SK-N-SH treated with all-trans-retinoic acid at 6 μM for 48 hours (cell line): ENCODE results near the gene SH3RF2.

ENCODE experiments used
- ATAC-seq: fragments of 200-7000 bp; cut with Tn5 transposase; 3 replicates; pipeline ENCODE4 v1.9.1; 2020; ENCODE audit warnings: mild to moderate bottlenecking, moderate library complexity
- BACH2 ChIP-seq: fragments of 250-450 bp; sonication (Bioruptor Pico); IDR thresholded peaks from 2 replicates; pipeline ENCODE4 v1.9.0; 2021; ENCODE audit warnings: mild to moderate bottlenecking, borderline replicate concordance
- ESRRG ChIP-seq: fragments of 250-450 bp; sonication (Bioruptor Pico); IDR thresholded peaks from 2 replicates; pipeline ENCODE4 v1.6.1; 2021; ENCODE audit warnings: mild to moderate bottlenecking
- GLIS3 ChIP-seq: fragments of 250-450 bp; sonication (Bioruptor Pico); IDR thresholded peaks from 2 replicates; pipeline ENCODE4 v1.5.0; 2020; ENCODE audit warnings: mild to moderate bottlenecking, moderate library complexity
- ISL1 ChIP-seq: fragments of 250-450 bp; sonication (Bioruptor Pico); IDR thresholded peaks from 2 replicates; pipeline ENCODE4 v2.1.2; 2022; ENCODE audit warnings: mild to moderate bottlenecking, moderate library complexity
- OSR1 ChIP-seq: fragments of 250-450 bp; sonication (Bioruptor Pico); IDR thresholded peaks from 2 replicates; pipeline ENCODE4 v1.8.0; 2022; ENCODE audit warnings: moderate library complexity, mild to moderate bottlenecking, inconsistent platforms
- RARB ChIP-seq: fragments of 250-450 bp; sonication (Bioruptor Pico); IDR thresholded peaks from 2 replicates; pipeline ENCODE4 v1.8.0; 2021; ENCODE audit warnings: mild to moderate bottlenecking, moderate library complexity
- SNAI2 ChIP-seq: fragments of 250-450 bp; sonication (Bioruptor Pico); IDR thresholded peaks from 2 replicates; pipeline ENCODE4 v1.5.0; 2020; ENCODE audit warnings: mild to moderate bottlenecking, moderate library complexity
- TCF4 ChIP-seq: fragments of 250-450 bp; sonication (Bioruptor Pico); IDR thresholded peaks from 2 replicates; pipeline ENCODE4 v1.8.0; 2021; ENCODE audit warnings: mild to moderate bottlenecking, moderate library complexity, borderline replicate concordance
- TOX ChIP-seq: fragments of 250-450 bp; sonication (Bioruptor Pico); IDR thresholded peaks from 2 replicates; pipeline ENCODE4 v1.8.0; 2021; ENCODE audit warnings: mild to moderate bottlenecking, moderate library complexity, borderline replicate concordance
- ZC3H10 ChIP-seq: fragments of 250-450 bp; sonication (Bioruptor Pico); IDR thresholded peaks from 2 replicates; pipeline ENCODE4 v1.5.1; 2021; ENCODE audit warnings: mild to moderate bottlenecking, moderate library complexity
- ZFP3 ChIP-seq: fragments of 250-450 bp; sonication (Bioruptor Pico); IDR thresholded peaks from 2 replicates; pipeline ENCODE4 v1.5.0; 2020; ENCODE audit warnings: mild to moderate bottlenecking, moderate library complexity
- ZFP30 ChIP-seq: fragments of 450-650 bp; formaldehyde crosslinking; IDR thresholded peaks from 2 replicates; pipeline ENCODE4 v1.5.0; 2022; ENCODE audit warnings: mild to moderate bottlenecking, moderate library complexity
- ZNF565 ChIP-seq: fragments of 450-650 bp; formaldehyde crosslinking; conservative IDR thresholded peaks from 2 replicates; pipeline ENCODE4 v1.5.0; 2020; ENCODE audit warnings: low read depth, mild to moderate bottlenecking, moderate library complexity
- ZNF70 ChIP-seq: fragments of 450-650 bp; formaldehyde crosslinking; IDR thresholded peaks from 2 replicates; pipeline ENCODE4 v1.5.0; 2020; ENCODE audit warnings: mild to moderate bottlenecking, moderate library complexity
- ZNF8 ChIP-seq: fragments of 450-650 bp; formaldehyde crosslinking; IDR thresholded peaks from 2 replicates; pipeline ENCODE4 v1.5.0; 2020; ENCODE audit warnings: mild to moderate bottlenecking, moderate library complexity
- TF ChIP-seq, protein P1 (sequence below): fragments of 250-450 bp; sonication (Bioruptor Pico); IDR thresholded peaks from 2 replicates; pipeline ENCODE4 v1.8.0; 2021; ENCODE audit warnings: low read depth, mild to moderate bottlenecking, moderate library complexity, borderline replicate concordance
- TF ChIP-seq, protein P2 (sequence below): fragments of 250-450 bp; sonication (Bioruptor Pico); IDR thresholded peaks from 2 replicates; pipeline ENCODE4 v1.8.0; 2020; ENCODE audit warnings: mild to moderate bottlenecking, moderate library complexity, borderline replicate concordance
- TF ChIP-seq, protein P3 (sequence below): fragments of 250-450 bp; sonication (Bioruptor Pico); IDR thresholded peaks from 2 replicates; pipeline ENCODE4 v1.5.1; 2020; ENCODE audit warnings: low read depth, mild to moderate bottlenecking, moderate library complexity

SH3RF2 gene

GRCh38 chr5:145921211-145921610, 15.2 kb upstream of the SH3RF2 start:
- TF ChIP-seq ZFP30 (CRISPR knock-in tag) (no peak), GLIS3 (no peak), SNAI2 (no peak), ESRRG (CRISPR knock-in tag) (no peak), TCF4 (CRISPR knock-in tag) (no peak), ISL1 (CRISPR knock-in tag) (no peak), RARB (no peak)
- TF ChIP-seq, protein P1, sequence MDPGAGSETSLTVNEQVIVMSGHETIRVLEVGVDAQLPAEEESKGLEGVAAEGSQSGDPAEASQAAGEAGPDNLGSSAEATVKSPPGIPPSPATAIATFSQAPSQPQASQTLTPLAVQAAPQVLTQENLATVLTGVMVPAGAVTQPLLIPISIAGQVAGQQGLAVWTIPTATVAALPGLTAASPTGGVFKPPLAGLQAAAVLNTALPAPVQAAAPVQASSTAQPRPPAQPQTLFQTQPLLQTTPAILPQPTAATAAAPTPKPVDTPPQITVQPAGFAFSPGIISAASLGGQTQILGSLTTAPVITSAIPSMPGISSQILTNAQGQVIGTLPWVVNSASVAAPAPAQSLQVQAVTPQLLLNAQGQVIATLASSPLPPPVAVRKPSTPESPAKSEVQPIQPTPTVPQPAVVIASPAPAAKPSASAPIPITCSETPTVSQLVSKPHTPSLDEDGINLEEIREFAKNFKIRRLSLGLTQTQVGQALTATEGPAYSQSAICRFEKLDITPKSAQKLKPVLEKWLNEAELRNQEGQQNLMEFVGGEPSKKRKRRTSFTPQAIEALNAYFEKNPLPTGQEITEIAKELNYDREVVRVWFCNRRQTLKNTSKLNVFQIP (CRISPR knock-in tag): no peak
- TF ChIP-seq, all 23 proteins: peak for 0
- no peak for ATAC-seq

DNA sequence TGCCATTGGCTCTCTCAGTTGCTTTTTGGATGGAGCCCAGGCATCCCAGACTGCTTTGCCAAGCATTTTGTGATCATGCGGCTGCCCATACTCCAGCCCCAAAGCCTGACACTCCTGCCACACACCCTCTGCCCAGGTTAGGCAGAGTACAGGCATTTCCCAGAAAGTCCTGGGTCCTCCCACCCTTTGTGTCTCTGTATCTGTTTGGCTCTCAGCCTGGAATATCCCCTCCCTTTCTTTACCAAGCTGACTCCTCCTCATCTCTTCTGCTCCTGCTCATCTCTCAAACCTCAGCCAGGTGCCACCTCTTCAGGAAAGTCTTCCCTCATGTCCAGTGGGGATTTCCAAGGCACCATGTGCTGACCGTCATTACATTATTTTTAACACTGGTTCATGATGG, 14.3 kb upstream of the SH3RF2 start:
- no peak for ATAC-seq
- TF ChIP-seq TOX (CRISPR knock-in tag): no peak
- no peak for TF ChIP-seq ISL1 (CRISPR knock-in tag)
- TF ChIP-seq ZNF70: no peak
- no peak for TF ChIP-seq SNAI2
- TF ChIP-seq ZC3H10 (CRISPR knock-in tag): no peak
- TF ChIP-seq, protein P2, sequence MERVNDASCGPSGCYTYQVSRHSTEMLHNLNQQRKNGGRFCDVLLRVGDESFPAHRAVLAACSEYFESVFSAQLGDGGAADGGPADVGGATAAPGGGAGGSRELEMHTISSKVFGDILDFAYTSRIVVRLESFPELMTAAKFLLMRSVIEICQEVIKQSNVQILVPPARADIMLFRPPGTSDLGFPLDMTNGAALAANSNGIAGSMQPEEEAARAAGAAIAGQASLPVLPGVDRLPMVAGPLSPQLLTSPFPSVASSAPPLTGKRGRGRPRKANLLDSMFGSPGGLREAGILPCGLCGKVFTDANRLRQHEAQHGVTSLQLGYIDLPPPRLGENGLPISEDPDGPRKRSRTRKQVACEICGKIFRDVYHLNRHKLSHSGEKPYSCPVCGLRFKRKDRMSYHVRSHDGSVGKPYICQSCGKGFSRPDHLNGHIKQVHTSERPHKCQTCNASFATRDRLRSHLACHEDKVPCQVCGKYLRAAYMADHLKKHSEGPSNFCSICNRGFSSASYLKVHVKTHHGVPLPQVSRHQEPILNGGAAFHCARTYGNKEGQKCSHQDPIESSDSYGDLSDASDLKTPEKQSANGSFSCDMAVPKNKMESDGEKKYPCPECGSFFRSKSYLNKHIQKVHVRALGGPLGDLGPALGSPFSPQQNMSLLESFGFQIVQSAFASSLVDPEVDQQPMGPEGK: no peak
- TF ChIP-seq ZNF565 (CRISPR knock-in tag): no peak
- no peak for TF ChIP-seq GLIS3
- TF ChIP-seq, protein P3, sequence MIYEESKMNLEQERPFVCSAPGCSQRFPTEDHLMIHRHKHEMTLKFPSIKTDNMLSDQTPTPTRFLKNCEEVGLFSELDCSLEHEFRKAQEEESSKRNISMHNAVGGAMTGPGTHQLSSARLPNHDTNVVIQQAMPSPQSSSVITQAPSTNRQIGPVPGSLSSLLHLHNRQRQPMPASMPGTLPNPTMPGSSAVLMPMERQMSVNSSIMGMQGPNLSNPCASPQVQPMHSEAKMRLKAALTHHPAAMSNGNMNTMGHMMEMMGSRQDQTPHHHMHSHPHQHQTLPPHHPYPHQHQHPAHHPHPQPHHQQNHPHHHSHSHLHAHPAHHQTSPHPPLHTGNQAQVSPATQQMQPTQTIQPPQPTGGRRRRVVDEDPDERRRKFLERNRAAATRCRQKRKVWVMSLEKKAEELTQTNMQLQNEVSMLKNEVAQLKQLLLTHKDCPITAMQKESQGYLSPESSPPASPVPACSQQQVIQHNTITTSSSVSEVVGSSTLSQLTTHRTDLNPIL (CRISPR knock-in tag): no peak
- TF ChIP-seq ZNF8 (CRISPR knock-in tag): no peak
- no peak for TF ChIP-seq OSR1 (CRISPR knock-in tag)

- no peak for ATAC-seq
- TF ChIP-seq TOX (CRISPR knock-in tag): no peak
- TF ChIP-seq ESRRG (CRISPR knock-in tag): no peak
- TF ChIP-seq ZNF8 (CRISPR knock-in tag): no peak
- TF ChIP-seq BACH2 (CRISPR knock-in tag): no peak
- TF ChIP-seq, protein P1 (CRISPR knock-in tag): no peak
- TF ChIP-seq ZNF565 (CRISPR knock-in tag): no peak
- no peak for TF ChIP-seq ZFP3 (CRISPR knock-in tag)
- TF ChIP-seq ZNF70: no peak
- TF ChIP-seq, protein P2: no peak
Measured at GRCh38 chr5:145923405-145923804, 13.0 kb upstream of the SH3RF2 start.

DNA sequence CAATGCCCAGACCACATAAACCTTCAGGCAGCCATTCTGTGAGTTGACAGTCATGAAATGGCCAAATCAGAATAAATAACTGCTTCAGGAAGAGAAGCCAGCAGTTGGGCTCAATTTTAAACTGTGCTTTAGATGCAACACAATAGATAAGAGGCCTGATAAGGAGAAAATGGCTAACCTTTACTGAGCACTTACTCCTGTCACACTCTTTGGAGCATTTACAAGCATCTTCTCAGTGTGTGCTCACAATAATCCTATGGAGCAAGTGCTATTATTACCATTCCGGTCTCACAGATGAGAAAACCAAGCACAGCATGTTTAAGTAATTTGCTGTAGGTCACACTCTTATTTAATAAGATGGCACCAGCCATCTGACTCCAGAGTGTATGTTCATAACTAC, 11.5 kb upstream of the SH3RF2 start:
- peak; percentile 54 for ATAC-seq
- no peak for TF ChIP-seq ZNF8 (CRISPR knock-in tag)
- no peak for TF ChIP-seq SNAI2
- no peak for TF ChIP-seq OSR1 (CRISPR knock-in tag)
- TF ChIP-seq, all 23 proteins: peak for 0

DNA sequence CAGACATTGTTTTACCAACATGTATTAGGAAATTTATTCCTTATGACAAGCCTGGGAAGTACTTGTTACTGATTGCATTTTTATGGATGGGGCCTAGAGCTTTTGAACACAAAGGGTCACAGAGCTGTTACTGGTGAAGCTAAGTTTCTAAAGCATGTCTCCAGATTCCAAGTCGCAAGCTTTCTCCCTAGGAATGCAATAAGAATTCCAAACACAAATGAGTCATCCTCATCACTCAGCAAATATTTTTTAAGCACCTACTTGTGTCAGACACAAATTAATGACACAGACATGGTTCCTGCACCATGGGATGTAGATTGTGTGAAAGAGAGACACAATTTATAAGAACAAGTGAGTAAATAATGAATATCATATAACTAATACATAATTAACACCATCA, 11.0 kb upstream of the SH3RF2 start:
- peak; percentile 96 for ATAC-seq
- TF ChIP-seq ISL1 (CRISPR knock-in tag) (peak; percentile 61), RARB (no peak), BACH2 (CRISPR knock-in tag) (no peak)
